Smooth muscle cell (in vitro differentiated cells): ENCODE results near the gene MAS1L. TPM values are rescaled to one million over a fixed set of nuclear protein-coding genes. Genes with fewer than 3 reads are reported as not detected.
"Not testable (repeated sequence)": the region's sequence is repeated elsewhere in the genome, so short reads cannot be mapped to it uniquely, and the experiment has no call there.

Experiments used
- DNase-seq: peaks from one replicate; lab custom pipeline; 2025; ENCODE audit not compliant: unreplicated experiment; lab: John Stamatoyannopoulos, UW
- H2AFZ ChIP-seq: fragments of 200-600 bp; sonication (generic); 2 replicates; pipeline ENCODE4 v1.6.0; 2016; ENCODE audit warnings: antibody characterized with exemption, low read depth, mild to moderate bottlenecking
- H3F3A ChIP-seq: fragments of 200-600 bp; sonication (generic); 2 replicates; pipeline ENCODE4 v1.6.0; 2017; ENCODE audit warnings: antibody characterized with exemption, low read depth
- H3K27ac ChIP-seq: fragments of 200-600 bp; sonication (generic); 2 replicates; pipeline ENCODE4 v1.5.1; 2016; ENCODE audit warnings: low read depth, mild to moderate bottlenecking
- H3K27me3 ChIP-seq: fragments of 200-600 bp; sonication (generic); 2 replicates; pipeline ENCODE4 v1.6.1; 2016; ENCODE audit warnings: low read depth, mild to moderate bottlenecking
- H3K36me3 ChIP-seq: fragments of 200-600 bp; sonication (generic); 2 replicates; pipeline ENCODE4 v1.5.1; 2016; ENCODE audit warnings: low read depth
- H3K4me1 ChIP-seq: fragments of 200-600 bp; sonication (generic); 2 replicates; pipeline ENCODE4 v1.5.1; 2016; ENCODE audit warnings: low read depth
- H3K4me2 ChIP-seq: fragments of 200-600 bp; sonication (generic); 2 replicates; pipeline ENCODE4 v1.6.0; 2016; ENCODE audit warnings: mild to moderate bottlenecking
- H3K4me3 ChIP-seq: fragments of 200-600 bp; sonication (generic); 2 replicates; pipeline ENCODE4 v1.5.1; 2016; ENCODE audit warnings: mild to moderate bottlenecking
- H3K79me2 ChIP-seq: fragments of 200-600 bp; sonication (generic); 2 replicates; pipeline ENCODE4 v1.6.0; 2016; ENCODE audit warnings: low read depth, mild to moderate bottlenecking
- H3K9ac ChIP-seq: fragments of 200-600 bp; sonication (generic); 2 replicates; pipeline ENCODE4 v1.6.0; 2016; ENCODE audit warnings: low read depth
- H3K9me3 ChIP-seq: fragments of 200-600 bp; sonication (generic); replicated peaks from 2 replicates; pipeline ENCODE4 v1.5.1; 2016; ENCODE audit warnings: low read depth
- H4K20me1 ChIP-seq: fragments of 200-600 bp; sonication (generic); 2 replicates; pipeline ENCODE4 v1.6.0; 2016; ENCODE audit warnings: low read depth
- WGBS: methylation state at CpG from one replicate; pipeline ENCODE4 v1.1.7; 2016; ENCODE audit warnings: low lambda C conversion rate; 5-methylcytosine and 5-hydroxymethylcytosine counted together
- polyA plus RNA-seq: library from polyadenylated mRNA; unstranded; fragments of >200 nt; fragmentation: Nextera tagmentation; extraction: Ambion mirVana; gene quantifications from 2 replicates; pipeline ENCODE4 v1.2.1, GENCODE V29; 2016
- total RNA-seq: library from RNA; depleted of rRNA; stranded (reverse); fragments of >200 nt; gene quantifications from 2 replicates; pipeline ENCODE4 v1.2.3, GENCODE V29; 2014
- TF ChIP-seq, protein P1 (sequence below): fragments of 200-600 bp; sonication (generic); IDR thresholded peaks from 2 replicates; pipeline ENCODE4 v1.5.1; 2017; ENCODE audit warnings: borderline replicate concordance, mild to moderate bottlenecking, antibody characterized with exemption; ENCODE audit not compliant: insufficient read depth, poor library complexity, severe bottlenecking

Gene MAS1L
- total and polyA plus RNA-seq, 2 experiments from 2014 or later = not detected

DNA sequence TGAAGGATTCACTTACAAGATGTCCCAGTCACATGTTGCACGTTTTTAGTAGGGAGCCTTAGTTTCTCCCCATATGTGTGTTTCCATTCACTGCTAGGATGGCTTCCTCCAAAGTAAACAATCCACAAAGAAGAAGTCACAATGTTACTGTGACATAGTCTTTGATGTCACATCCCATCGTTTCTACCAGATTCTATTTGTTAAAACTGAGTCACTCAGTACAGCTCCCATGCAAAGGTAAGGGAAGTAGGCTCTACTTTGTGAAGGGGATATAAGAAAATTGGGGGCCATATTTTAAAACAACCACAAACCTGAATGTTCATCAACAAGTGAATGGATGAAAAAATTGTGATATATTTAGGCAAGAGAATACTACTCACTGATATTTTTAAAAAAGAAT, 30.8 kb downstream of the MAS1L start, which contains the start of the genes OR11A1 and OR2H1:
TSS of gene OR11A1 (minus strand) at position 101 of the 400 bp plus-strand sequence. CDS start 29,430 bp downstream, outside the sequence.
TSS of gene OR2H1 (plus strand) at position 185 of the 400 bp plus-strand sequence. CDS start 4,615 bp downstream, outside the sequence.
- no peaks in the 10 kb centered on the region for H3K36me3 ChIP-seq
- H3F3A ChIP-seq = no peaks in the 10 kb centered on the region
- no peak within 1 kb of the TSS for H3K4me3 ChIP-seq
- no peaks in the 10 kb centered on the region for H4K20me1 ChIP-seq
- no peak for DNase-seq
- H3K27ac ChIP-seq = no peak within 1 kb of the TSS
- no peak within 1 kb of the TSS for H2AFZ ChIP-seq
- H3K9ac ChIP-seq = no peak within 1 kb of the TSS
- TF ChIP-seq, protein P1, sequence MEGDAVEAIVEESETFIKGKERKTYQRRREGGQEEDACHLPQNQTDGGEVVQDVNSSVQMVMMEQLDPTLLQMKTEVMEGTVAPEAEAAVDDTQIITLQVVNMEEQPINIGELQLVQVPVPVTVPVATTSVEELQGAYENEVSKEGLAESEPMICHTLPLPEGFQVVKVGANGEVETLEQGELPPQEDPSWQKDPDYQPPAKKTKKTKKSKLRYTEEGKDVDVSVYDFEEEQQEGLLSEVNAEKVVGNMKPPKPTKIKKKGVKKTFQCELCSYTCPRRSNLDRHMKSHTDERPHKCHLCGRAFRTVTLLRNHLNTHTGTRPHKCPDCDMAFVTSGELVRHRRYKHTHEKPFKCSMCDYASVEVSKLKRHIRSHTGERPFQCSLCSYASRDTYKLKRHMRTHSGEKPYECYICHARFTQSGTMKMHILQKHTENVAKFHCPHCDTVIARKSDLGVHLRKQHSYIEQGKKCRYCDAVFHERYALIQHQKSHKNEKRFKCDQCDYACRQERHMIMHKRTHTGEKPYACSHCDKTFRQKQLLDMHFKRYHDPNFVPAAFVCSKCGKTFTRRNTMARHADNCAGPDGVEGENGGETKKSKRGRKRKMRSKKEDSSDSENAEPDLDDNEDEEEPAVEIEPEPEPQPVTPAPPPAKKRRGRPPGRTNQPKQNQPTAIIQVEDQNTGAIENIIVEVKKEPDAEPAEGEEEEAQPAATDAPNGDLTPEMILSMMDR = no peak
- 81% methylated on average over 2 of the region's 2 CpGs for WGBS
- no peaks in the 10 kb centered on the region for H3K79me2 ChIP-seq
- H3K4me2 ChIP-seq = no peak within 1 kb of the TSS
- no peaks in the 10 kb centered on the region for H3K9me3 ChIP-seq
- H3K27me3 ChIP-seq = no peaks in the 10 kb centered on the region
- H3K4me1 ChIP-seq = no peaks in the 10 kb centered on the region

DNA sequence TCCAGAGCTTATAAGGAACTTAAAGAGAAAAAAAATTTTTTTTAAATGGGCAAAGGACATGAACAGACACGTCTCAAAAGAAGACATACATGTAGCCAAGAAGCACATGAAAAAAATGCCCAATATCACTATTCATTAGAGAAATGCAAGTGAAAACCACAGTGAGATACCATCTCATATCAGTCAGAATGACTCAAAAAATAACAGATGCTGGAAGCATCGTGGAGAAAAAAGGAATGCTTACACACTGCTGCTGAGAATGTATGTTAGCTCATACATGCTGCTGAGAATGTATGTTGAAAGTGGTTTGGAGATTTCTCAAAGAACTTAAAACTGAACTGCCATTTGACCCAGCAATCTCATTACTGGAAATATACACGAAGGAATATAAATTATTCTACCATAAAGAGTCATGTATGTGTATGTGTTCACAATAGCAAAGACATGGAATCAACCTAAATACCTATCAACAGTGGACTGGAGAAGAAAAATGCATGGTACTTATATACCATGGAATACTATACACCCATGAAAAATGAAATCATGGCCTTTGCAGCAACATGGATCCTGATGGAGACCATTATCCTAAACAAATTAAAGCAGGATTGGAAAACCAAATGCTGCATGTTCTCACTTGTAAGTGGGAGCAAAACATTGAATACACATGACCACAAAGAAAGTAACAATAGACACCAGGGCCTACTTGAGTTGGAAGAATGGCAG, 36.1 kb downstream of the MAS1L start:
- H3K27ac ChIP-seq = peak overlapping the region; percentile 48

DNA sequence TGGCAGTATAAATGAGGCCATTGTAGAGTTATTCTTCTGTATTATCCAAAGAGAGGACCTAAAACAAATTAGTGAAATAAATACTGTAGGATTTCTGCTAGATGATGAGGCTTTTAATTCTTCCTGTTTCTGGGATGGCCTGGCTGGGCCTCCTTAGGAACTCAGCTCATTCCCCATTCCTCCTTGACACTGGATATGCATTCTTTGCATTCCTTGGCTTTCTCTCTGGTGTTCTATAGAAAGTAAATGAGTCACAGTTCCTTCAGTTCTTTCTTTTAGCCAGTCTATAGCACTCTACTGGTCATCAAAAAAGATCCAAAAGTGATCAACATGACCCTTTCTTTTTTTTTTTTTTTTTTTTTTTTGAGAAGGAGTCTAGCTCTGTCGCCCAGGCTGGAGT, 40.1 kb downstream of the MAS1L start:
- TF ChIP-seq, protein P1 = no peak
- no CpG with 5 or more reads among the region's 1 CpG for whole genome bisulfite sequencing
- Histone ChIP-seq H3K27me3 (no peaks in the 10 kb centered on the region), H4K20me1 (no peaks in the 10 kb centered on the region), H3K27ac (no peak overlapping the region), H3K4me1 (peaks cover 4% of the 10 kb centered on the region), H2AFZ (no peak overlapping the region), H3K79me2 (no peaks in the 10 kb centered on the region), H3K9ac (no peak overlapping the region), H3K4me2 (no peak overlapping the region), H3K9me3 (no peaks in the 10 kb centered on the region), H3F3A (peaks cover 4% of the 10 kb centered on the region), H3K36me3 (no peaks in the 10 kb centered on the region), H3K4me3 (no peak overlapping the region)
- no peak for DNase-seq

More for the DNA sequence above, 36.1 kb downstream of the MAS1L start:
- H3K79me2 ChIP-seq = no peaks in the 10 kb centered on the region
- DNase-seq = no peak
- no peaks in the 10 kb centered on the region for H3K36me3 ChIP-seq
- TF ChIP-seq, protein P1 = no peak
- no peaks in the 10 kb centered on the region for H3K27me3 ChIP-seq
- peaks cover 4% of the 10 kb centered on the region for H3F3A ChIP-seq
- H4K20me1 ChIP-seq = no peaks in the 10 kb centered on the region
- no peak overlapping the region for H3K9ac ChIP-seq
- H2AFZ ChIP-seq = no peak overlapping the region
- no peak overlapping the region for H3K4me2 ChIP-seq
- H3K4me3 ChIP-seq = no peak overlapping the region
- peaks cover 4% of the 10 kb centered on the region for H3K4me1 ChIP-seq
- no peaks in the 10 kb centered on the region for H3K9me3 ChIP-seq
- 52% methylated on average over 3 of the region's 3 CpGs for WGBS

DNA sequence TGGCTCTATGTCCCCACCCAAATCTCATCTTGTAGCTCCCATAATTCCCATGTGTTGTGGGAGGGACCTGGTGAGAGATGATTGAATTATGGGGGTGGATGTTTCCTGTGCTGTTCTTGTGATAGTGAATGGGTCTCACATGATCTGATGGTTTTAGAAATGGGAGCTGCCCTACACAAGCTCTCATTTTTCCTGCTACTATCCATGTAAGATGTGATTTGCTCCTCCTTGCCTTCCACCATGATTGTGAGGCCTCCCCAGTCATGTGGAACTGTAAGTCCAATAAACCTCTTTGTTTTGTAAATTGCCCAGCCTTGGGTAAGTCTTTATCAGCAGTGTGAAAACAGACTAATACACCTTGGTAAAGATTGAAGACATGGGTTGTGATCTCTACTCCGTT, 43.7 kb downstream of the MAS1L start:
- not testable (repeated sequence) for H3F3A ChIP-seq, H3K27ac ChIP-seq, H2AFZ ChIP-seq, H3K4me3 ChIP-seq, DNase-seq, H3K9me3 ChIP-seq, H3K9ac ChIP-seq, H4K20me1 ChIP-seq, H3K36me3 ChIP-seq, H3K27me3 ChIP-seq, H3K4me2 ChIP-seq, H3K4me1 ChIP-seq, H3K79me2 ChIP-seq
- WGBS = 85% methylated on average over 1 of the region's 1 CpG
